Stimulated activated CD8-positive, alpha-beta memory T cell treated with anti-CD3 and anti-CD28 coated beads, Interleukin-15, amount 100 ng/mL, for 4 hours (primary cell): ENCODE data around the gene NCK1.
"Not testable (repeated sequence)": the region's sequence is repeated elsewhere in the genome, so short reads cannot be mapped to it uniquely, and the experiment has no call there.

Experiments
- DNase-seq, 2 donors: peaks; one replicate each; pipeline ENCODE4 v3.0.0-alpha.2; 2020; ENCODE audit warnings: low read depth in 2 of 2

Gene NCK1

GRCh38 chr3:136862617-136863322 is 762 bp downstream of the NCK1 start:
- DNase-seq = no peak

GRCh38 chr3:136869282-136869681 is 7.3 kb downstream of the NCK1 start:
- no peak for DNase-seq

GRCh38 chr3:136872258-136872657 is 10.2 kb downstream of the NCK1 start:
- DNase-seq = not testable (repeated sequence)

GRCh38 chr3:136879510-136879909 is 17.5 kb downstream of the NCK1 start:
- DNase-seq = not testable (repeated sequence)

DNA sequence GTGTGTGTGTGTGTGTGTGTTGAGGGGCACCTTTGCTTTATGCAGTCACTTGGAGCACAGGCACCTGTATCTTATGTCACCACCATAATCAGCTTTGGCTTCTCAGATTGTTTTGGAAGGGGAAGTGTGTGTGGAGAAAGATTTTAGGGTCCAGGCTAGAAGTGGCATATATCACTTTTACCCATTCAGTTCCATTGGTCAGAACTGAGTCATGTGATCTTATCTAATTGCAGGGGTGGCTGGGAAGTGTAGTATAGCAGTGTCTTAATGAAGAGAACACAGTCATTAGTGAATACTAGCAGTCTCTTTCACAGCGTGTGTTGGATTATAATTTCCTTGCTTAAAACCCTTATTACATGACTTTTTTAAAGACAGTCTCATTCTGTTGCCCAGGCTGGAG is 20.6 kb downstream of the NCK1 start:
- DNase-seq = no peak

GRCh38 chr3:136883967-136884720 is 22.1 kb downstream of the NCK1 start:
- DNase-seq = no peak

- DNase-seq = no peak
Observed at GRCh38 chr3:136885357-136886213, 23.6 kb downstream of the NCK1 start.

DNA sequence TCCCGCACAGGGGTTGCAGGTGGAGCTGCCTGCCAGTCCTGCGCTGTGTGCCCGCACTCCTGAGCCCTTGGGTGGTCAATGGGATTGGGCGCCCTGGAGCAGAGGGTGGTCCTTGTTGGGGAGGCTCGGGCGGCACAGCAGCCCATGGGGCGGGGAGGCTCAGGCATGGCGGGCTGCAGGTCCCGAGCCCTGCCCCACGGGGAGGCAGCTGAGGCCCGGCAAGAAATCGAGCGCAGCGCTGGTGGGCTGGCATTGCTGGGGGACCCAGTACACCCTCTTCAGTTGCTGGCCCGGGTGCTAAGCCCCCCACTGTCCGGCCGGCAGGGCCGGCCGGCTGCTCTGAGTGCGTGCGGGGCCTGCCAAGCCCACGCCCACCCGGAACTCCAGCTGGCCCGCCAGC is 27.9 kb downstream of the NCK1 start:
- DNase-seq = no peak

- DNase-seq = no peak
Observed at GRCh38 chr3:136891934-136892855, 30.2 kb downstream of the NCK1 start.

DNA sequence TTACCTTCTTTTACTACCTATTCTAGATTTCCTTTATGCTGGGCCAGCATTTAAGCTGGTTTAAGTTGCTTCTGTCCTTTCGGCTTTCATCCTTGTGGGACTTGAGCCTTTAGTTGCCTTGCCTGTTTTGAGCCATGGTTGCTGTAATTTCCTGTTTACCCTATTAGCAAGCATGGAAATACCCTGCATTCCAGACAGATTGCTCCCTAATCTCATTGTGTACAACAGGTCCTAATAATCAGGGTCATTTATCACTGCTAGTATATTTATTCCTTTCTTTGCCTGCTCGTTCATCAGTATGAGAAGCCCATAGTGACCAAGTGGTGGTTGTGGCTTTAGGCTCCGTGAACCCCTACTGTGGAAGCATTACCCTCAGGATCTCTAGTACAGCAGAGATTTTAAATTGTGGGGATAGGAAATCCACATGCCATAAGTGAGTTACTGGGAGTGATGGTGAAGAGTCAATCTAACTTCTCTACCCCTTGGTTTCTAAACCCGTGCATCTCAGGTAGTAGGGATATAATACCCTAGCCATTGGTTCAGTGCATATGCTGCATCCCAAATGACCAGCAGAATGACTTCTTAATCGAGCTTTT is 31.9 kb downstream of the NCK1 start:
- DNase-seq = no peak

DNA sequence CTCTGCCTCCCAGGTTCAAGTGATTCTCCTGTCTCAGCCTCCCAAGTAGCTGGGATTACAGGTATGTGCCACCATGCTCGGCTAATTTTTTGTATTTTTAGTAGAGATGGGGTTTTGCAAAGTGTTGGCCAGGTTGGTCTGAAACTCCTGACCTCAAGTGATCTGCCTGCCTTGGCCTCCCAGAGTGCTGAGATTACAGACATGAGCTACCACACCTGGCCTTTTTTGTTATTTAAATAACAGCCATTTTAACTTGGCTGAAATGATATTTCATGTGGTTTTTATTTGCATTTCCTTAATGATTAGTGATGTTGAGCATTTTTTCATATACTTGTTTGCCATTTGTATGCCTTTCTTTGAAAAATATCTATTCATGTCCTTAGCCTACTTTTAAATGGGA is 35.2 kb downstream of the NCK1 start:
- DNase-seq = not testable (repeated sequence)

- no peak for DNase-seq
Observed at GRCh38 chr3:136898549-136898948, 36.5 kb downstream of the NCK1 start.

DNA sequence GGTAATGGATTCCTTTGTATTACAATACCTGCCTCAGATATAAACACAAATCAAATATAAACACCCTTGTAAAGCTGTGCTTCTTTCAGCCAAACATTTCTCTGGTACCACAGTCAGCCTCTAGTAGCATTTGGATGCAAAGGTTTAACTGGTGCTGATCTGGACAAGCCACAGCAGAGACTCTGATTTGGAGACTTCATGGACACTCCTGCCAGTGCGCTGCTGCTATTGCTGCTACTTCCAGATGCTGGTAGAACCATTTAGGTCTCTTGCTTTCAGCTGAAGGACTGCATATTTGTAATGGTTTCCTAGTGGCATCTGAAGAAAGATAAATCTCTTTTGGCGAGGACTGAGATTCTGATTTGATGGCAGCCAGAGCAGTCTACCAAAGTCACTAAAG is 36.9 kb downstream of the NCK1 start:
- no peak for DNase-seq

- DNase-seq = no peak
Observed at GRCh38 chr3:136899622-136900158, 37.7 kb downstream of the NCK1 start.

- not testable (repeated sequence) for DNase-seq
Observed at GRCh38 chr3:136900694-136901093, 38.7 kb downstream of the NCK1 start.

DNA sequence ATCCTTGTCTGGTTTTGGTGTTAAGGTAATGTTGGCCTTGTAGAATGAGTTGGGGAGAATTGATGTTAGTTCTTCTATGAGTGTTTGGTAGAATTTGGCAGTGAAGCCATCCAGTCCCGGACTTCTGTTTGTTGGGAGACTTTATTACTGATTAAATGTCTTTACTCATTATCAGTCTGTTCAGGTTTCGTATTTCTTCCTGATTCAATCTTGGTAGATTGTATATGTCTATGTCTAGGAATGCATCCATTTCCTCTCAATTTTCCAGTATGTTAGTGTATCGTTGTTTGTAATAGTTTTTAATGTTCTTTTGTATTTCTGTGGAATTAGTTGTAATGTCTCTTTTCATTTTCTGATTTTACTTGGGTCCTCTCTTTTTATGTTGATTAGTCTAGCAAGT is 39.4 kb downstream of the NCK1 start:
- DNase-seq = no peak

GRCh38 chr3:136902530-136902929 is 40.5 kb downstream of the NCK1 start:
- not testable (repeated sequence) for DNase-seq

- no peak for DNase-seq
Observed at GRCh38 chr3:136903899-136904298, 41.9 kb downstream of the NCK1 start.

DNA sequence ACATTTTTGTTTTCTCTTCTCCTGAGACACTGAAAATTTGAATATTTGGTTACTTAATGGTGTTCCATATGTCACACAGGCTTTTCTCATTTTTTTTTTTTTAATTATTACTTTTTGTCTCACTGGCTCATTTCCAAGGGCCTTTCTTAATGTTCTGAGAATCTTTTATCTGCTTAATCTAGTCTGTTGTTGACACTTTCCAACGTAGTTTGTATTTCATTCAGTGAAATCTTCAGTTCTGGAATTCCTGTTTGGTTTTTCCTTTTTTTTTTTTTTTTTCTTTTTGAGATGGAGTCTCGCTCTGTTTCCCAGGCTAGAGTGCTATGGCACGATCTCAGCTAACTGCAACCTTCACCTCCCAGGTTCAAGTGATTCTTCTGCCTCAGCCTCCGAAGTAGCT is 42.7 kb downstream of the NCK1 start:
- no peak for DNase-seq

- DNase-seq = no peak
Observed at GRCh38 chr3:136905549-136905948, 43.5 kb downstream of the NCK1 start.

- DNase-seq = no peak
Observed at GRCh38 chr3:136906725-136907124, 44.7 kb downstream of the NCK1 start.
